Measurements from ENCODE around the gene CGB1. TPM values are rescaled to one million over a fixed set of nuclear protein-coding genes. Genes with fewer than 3 reads are reported as not detected.
A peak's percentile ranks its signal among the peaks of the same experiment; 100 is the strongest.

CGB1 gene
- total and polyA plus RNA-seq, 9 of the 15 experiments (the other 6 are each of a cell fraction or from before 2014, with no cell fraction given): not detected

GRCh38 chr19:48993175-48994034 is 43.3 kb downstream of the CGB1 start, which contains the start of the genes GYS1 and RUVBL2 (continued):
- TF ChIP-seq ZNF133 (CRISPR knock-in tag; IDR thresholded peaks at IDR 0.05) (no peak), ZNF124 (CRISPR knock-in tag; IDR thresholded peaks at IDR 0.05) (no peak), HNRNPL (IDR thresholded peaks at IDR 0.05; ENCODE audit: low read depth, low read length) (no peak), SRSF7 (optimal IDR thresholded peaks at IDR 0.05; ENCODE audit: low read depth, low read length) (no peak), ZNF778 (CRISPR knock-in tag; IDR thresholded peaks at IDR 0.05) (no peak), ZNF445 (CRISPR knock-in tag; IDR thresholded peaks at IDR 0.05; ENCODE audit: low read depth) (no peak), PPARD (CRISPR knock-in tag; IDR thresholded peaks at IDR 0.05) (no peak), ZNF311 (CRISPR knock-in tag; IDR thresholded peaks at IDR 0.05) (no peak), KDM2B (CRISPR knock-in tag; IDR thresholded peaks at IDR 0.05) (no peak), E2F4 (CRISPR knock-in tag; IDR thresholded peaks at IDR 0.05; ENCODE audit: low read depth) (no peak), ETS1 (conservative IDR thresholded peaks at IDR 0.05; ENCODE audit: control insufficient read depth, low read depth, low read length) (peak; percentile 69), MTF1 (CRISPR knock-in tag; IDR thresholded peaks at IDR 0.05; ENCODE audit: borderline replicate concordance) (no peak), THRA (IDR thresholded peaks at IDR 0.05) (no peak), HDAC2 (IDR thresholded peaks at IDR 0.05) (peak; percentile 74; the same call in 1 of the 2 replicates), TAF9B (IDR thresholded peaks at IDR 0.05; ENCODE audit: partially characterized antibody) (no peak), YY1 (IDR thresholded peaks at IDR 0.05; ENCODE audit: borderline replicate concordance in 1 of 3, control insufficient read depth in 1 of 3, extremely low read depth in 1 of 3, insufficient read depth in 3 of 3, insufficient read length in 1 of 3, insufficient replicate concordance in 2 of 3, low read depth in 1 of 3, low read length in 2 of 3) (peak; percentile 22 to 94 (median 87)), PTBP1 (IDR thresholded peaks at IDR 0.05; ENCODE audit: low read depth, low read length) (no peak), ZNF551 (CRISPR knock-in tag; IDR thresholded peaks at IDR 0.05) (no peak), PURB (CRISPR knock-in tag; IDR thresholded peaks at IDR 0.05; ENCODE audit: low read depth) (no peak), ESRRA (IDR thresholded peaks at IDR 0.05; ENCODE audit: borderline replicate concordance, low read depth) (no peak; the same call in 1 of the 2 replicates), HSF4 (CRISPR knock-in tag; IDR thresholded peaks at IDR 0.05; ENCODE audit: borderline replicate concordance) (no peak), SREBF2 (CRISPR knock-in tag; IDR thresholded peaks at IDR 0.05) (no peak), STAT5A (IDR thresholded peaks at IDR 0.05; ENCODE audit: borderline replicate concordance, low read length) (no peak), POLR2AphosphoS2 (IDR thresholded peaks at IDR 0.05; ENCODE audit: low read length) (no peak), RHOXF2B (CRISPR knock-in tag; conservative IDR thresholded peaks at IDR 0.05) (no peak), SIN3B (IDR thresholded peaks at IDR 0.05; ENCODE audit: low read depth) (peak; percentile 90)

Data from K562 (cell line).